C4-2B (cell line): ENCODE data around the gene WAC.

ENCODE experiments used
- CTCF ChIP-seq: fragments of 450-650 bp; conservative IDR thresholded peaks from 2 replicates; pipeline ENCODE4 v1.5.1; 2017; ENCODE audit warnings: mild to moderate bottlenecking
- ZFX ChIP-seq: fragments of 450-650 bp; IDR thresholded peaks from 2 replicates; pipeline ENCODE4 v1.6.1; 2017

GRCh38 chr10:28544058-28544457 is 11.1 kb downstream of the WAC start:
- TF ChIP-seq CTCF (no peak), ZFX (no peak)
